ENCODE measurements around the gene ATPAF2. TPM values are rescaled to one million over a fixed set of nuclear protein-coding genes. Genes with fewer than 3 reads are reported as not detected.

The ATPAF2 gene
- total RNA-seq, 2 donors from 2014 or later = 23.5 to 44.5 TPM

DNA sequence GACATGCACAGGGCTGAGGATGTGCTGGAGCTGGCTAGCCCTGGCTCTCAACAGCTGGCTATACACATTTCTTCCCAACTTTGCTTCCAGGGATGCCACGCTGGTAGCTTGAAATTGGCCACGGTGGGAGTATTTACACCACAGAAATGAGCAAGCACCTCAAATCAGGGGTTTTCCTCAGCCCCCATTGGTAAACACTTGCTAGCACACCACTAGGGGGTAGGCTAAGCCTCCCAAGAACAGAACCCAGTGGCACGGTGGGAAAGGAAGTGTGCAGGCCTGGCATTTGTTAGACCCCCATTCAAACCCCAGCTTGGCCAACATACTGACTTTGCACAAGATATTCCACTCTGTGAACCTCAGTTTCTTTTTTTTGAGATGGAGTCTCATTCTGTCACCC, 53.4 kb downstream of the ATPAF2 start:
- no peak for DNase-seq
- Histone ChIP-seq H3K27me3 (no peaks in the 10 kb centered on the region), H3K9ac (ENCODE audit: low read depth in 2 of 2, low read length in 2 of 2) (no peak overlapping the region), H3K9me3 (no peaks in the 10 kb centered on the region), H3K4me3 (no peak overlapping the region), H3K36me3 (no peaks in the 10 kb centered on the region), H3K4me1 (no peaks in the 10 kb centered on the region), H3K27ac (no peak overlapping the region)
- TF ChIP-seq, protein P1, sequence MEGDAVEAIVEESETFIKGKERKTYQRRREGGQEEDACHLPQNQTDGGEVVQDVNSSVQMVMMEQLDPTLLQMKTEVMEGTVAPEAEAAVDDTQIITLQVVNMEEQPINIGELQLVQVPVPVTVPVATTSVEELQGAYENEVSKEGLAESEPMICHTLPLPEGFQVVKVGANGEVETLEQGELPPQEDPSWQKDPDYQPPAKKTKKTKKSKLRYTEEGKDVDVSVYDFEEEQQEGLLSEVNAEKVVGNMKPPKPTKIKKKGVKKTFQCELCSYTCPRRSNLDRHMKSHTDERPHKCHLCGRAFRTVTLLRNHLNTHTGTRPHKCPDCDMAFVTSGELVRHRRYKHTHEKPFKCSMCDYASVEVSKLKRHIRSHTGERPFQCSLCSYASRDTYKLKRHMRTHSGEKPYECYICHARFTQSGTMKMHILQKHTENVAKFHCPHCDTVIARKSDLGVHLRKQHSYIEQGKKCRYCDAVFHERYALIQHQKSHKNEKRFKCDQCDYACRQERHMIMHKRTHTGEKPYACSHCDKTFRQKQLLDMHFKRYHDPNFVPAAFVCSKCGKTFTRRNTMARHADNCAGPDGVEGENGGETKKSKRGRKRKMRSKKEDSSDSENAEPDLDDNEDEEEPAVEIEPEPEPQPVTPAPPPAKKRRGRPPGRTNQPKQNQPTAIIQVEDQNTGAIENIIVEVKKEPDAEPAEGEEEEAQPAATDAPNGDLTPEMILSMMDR (IDR thresholded peaks at IDR 0.05) = no peak
- intact Hi-C loops (cut with DNase I) = no loop called here

DNA sequence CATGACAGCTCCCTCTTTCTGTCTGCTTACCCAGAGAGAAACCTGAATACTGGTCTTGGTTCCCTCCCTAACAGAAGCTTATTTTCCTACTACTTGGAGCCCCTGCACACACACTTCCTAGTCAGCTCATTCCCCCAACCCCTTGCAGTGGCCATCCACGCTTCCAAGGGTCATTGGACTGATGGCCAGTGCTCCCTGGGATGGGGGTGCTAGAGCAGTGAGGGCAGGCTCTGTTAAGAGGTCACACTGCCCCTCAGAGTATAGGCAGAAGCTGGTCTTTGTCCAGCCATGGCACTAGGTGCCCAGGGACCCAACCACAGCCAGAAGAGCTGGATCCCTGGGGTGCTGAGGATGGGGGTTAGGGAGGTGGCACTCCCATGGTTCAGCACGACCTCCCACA, 53.8 kb downstream of the ATPAF2 start:
- no peaks in the 10 kb centered on the region for H3K27me3 ChIP-seq
- H3K9ac ChIP-seq (ENCODE audit: low read depth in 2 of 2, low read length in 2 of 2) = no peak overlapping the region
- TF ChIP-seq, protein P1 (IDR thresholded peaks at IDR 0.05) = no peak
- intact Hi-C loops (cut with DNase I) = no loop called here
- DNase-seq = no peak
- H3K4me1 ChIP-seq = no peaks in the 10 kb centered on the region
- H3K4me3 ChIP-seq = no peak overlapping the region
- H3K27ac ChIP-seq = no peak overlapping the region
- no peaks in the 10 kb centered on the region for H3K36me3 ChIP-seq
- H3K9me3 ChIP-seq = no peaks in the 10 kb centered on the region

DNA sequence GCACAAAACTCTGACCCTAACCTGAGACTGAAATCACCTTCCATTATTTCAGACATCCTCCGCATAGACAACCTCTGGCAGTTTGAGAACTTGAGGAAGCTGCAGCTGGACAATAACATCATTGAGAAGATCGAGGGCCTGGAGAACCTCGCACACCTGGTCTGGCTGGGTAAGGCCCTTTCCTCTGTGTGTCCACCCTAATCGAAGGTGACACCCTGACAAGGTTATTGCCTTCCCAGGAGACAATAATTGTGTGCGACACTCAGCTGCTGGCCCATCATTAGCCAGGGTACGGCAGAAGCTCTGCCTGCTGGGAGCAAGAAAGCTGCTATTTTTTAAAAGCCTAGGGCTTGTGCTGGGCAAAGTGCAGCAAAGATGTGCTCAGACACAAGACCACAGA, 55.2 kb downstream of the ATPAF2 start:
- intact Hi-C loops (cut with DNase I) = no loop called here
- TF ChIP-seq, protein P1 (IDR thresholded peaks at IDR 0.05) = no peak
- Histone ChIP-seq H3K27ac (no peak overlapping the region), H3K4me1 (no peaks in the 10 kb centered on the region), H3K4me3 (no peak overlapping the region), H3K27me3 (no peaks in the 10 kb centered on the region), H3K9me3 (no peaks in the 10 kb centered on the region), H3K36me3 (no peaks in the 10 kb centered on the region), H3K9ac (ENCODE audit: low read depth in 2 of 2, low read length in 2 of 2) (no peak overlapping the region)
- DNase-seq = no peak

DNA sequence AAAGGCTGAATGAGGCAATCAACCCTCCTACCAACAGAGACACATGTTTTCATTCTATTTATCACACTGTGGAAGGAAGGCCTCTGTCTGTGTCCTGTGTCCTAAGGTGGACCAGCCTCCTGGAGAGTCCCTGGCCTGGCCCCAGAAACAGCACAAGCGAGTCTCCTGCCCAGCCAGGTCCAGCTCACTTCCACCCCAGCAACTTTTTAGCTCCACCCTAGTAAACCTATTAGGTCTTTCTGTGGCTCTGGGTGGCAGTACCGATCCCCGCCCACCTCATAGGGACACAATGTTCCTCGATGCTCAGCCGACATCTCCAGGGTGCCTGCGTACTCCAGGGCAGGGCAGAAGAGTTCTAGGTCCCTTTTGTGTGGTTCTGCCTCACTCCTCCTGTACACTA, 55.6 kb downstream of the ATPAF2 start:
- no peak overlapping the region for H3K27ac ChIP-seq

DNA sequence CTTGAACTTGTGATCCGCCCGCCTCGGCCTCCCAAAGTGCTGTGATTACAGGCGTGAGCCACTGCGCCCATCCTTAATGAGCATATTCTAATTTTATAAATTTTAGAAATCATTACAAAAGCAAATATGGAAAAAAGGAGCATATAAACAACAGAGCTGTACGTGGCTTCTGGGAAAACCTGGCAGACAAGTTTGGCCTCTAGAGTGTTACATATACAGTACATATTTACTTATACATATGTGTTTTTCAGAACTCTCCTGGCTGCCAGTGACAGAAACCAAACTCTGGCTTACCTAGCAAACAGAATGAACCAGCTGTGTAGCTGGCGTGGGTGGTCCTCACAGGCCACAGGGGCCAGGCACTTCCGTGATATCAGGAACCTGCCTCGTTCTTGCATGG, 56.2 kb downstream of the ATPAF2 start:
- no peak overlapping the region for H3K27ac ChIP-seq
- TF ChIP-seq, protein P1 (IDR thresholded peaks at IDR 0.05) = no peak
- H3K36me3 ChIP-seq = no peaks in the 10 kb centered on the region
- H3K4me3 ChIP-seq = no peak overlapping the region
- H3K27me3 ChIP-seq = no peaks in the 10 kb centered on the region
- no peak for DNase-seq
- no peaks in the 10 kb centered on the region for H3K9me3 ChIP-seq
- no peak overlapping the region for H3K9ac ChIP-seq (ENCODE audit: low read depth in 2 of 2, low read length in 2 of 2)
- intact Hi-C loops (cut with DNase I) = no loop called here
- no peaks in the 10 kb centered on the region for H3K4me1 ChIP-seq

More for the DNA sequence above, 55.6 kb downstream of the ATPAF2 start:
- H3K9me3 ChIP-seq = no peaks in the 10 kb centered on the region
- H3K36me3 ChIP-seq = no peaks in the 10 kb centered on the region
- DNase-seq = no peak
- no peaks in the 10 kb centered on the region for H3K27me3 ChIP-seq
- H3K9ac ChIP-seq (ENCODE audit: low read depth in 2 of 2, low read length in 2 of 2) = no peak overlapping the region
- intact Hi-C loops (cut with DNase I) = no loop called here
- TF ChIP-seq, protein P1 (IDR thresholded peaks at IDR 0.05) = no peak
- no peaks in the 10 kb centered on the region for H3K4me1 ChIP-seq
- no peak overlapping the region for H3K4me3 ChIP-seq

DNA sequence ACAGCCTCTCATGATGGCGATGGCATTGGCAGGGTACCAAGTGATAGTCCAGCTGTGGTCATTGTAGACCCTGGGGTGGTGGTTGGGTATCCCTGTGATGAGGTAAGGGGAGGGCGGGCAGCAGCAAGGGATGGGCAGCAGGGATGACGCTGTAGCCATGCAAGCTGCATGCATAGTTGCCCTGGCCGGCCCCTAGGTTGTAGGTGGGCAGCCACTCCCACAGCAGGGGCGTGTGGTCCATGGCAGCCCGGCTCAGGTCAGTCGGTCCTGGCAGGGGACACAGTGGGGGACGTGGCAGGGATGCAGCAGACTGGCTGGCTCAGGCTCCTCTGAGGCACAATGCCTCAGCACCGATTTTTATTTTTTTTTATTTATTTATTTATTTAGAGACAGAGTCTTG, 57.6 kb downstream of the ATPAF2 start:
- intact Hi-C loops (cut with DNase I) = no loop called here
- no peak overlapping the region for H3K27ac ChIP-seq
- H3K9ac ChIP-seq (ENCODE audit: low read depth in 2 of 2, low read length in 2 of 2) = no peak overlapping the region
- H3K4me3 ChIP-seq = no peak overlapping the region
- no peaks in the 10 kb centered on the region for H3K36me3 ChIP-seq
- no peaks in the 10 kb centered on the region for H3K9me3 ChIP-seq
- TF ChIP-seq, protein P1 (IDR thresholded peaks at IDR 0.05) = no peak
- no peak for DNase-seq
- no peaks in the 10 kb centered on the region for H3K4me1 ChIP-seq
- H3K27me3 ChIP-seq = no peaks in the 10 kb centered on the region
